Measurements from ENCODE around the gene PGPEP1.
A peak's percentile ranks its signal among the peaks of the same experiment; 100 is the strongest.

The PGPEP1 gene

DNA sequence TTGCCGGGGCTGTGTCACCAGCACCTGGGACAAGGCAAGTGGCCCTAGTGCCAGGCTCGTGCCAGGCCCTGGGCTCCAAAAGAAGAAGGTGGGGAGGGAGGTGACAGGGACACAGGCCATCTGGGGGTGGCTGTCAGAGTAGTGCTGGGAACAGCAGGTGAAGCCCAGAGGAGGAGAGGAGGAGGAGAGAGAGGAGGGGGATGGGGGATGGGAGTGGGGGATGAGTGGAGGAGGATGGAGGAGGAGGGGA lies 36.3 kb upstream of the PGPEP1 start:
- Mint-ChIP-seq H3K27ac (peak overlapping the region; percentile 97), H3K4me1 (ENCODE audit: low read depth) (peaks cover 48% of the 10 kb centered on the region), H3K4me3 (peak overlapping the region; percentile 93), H3K9me3 (ENCODE audit: low read depth) (no peaks in the 10 kb centered on the region), H3K27me3 (no peaks in the 10 kb centered on the region), H3K36me3 (peaks cover 2% of the 10 kb centered on the region)

DNA sequence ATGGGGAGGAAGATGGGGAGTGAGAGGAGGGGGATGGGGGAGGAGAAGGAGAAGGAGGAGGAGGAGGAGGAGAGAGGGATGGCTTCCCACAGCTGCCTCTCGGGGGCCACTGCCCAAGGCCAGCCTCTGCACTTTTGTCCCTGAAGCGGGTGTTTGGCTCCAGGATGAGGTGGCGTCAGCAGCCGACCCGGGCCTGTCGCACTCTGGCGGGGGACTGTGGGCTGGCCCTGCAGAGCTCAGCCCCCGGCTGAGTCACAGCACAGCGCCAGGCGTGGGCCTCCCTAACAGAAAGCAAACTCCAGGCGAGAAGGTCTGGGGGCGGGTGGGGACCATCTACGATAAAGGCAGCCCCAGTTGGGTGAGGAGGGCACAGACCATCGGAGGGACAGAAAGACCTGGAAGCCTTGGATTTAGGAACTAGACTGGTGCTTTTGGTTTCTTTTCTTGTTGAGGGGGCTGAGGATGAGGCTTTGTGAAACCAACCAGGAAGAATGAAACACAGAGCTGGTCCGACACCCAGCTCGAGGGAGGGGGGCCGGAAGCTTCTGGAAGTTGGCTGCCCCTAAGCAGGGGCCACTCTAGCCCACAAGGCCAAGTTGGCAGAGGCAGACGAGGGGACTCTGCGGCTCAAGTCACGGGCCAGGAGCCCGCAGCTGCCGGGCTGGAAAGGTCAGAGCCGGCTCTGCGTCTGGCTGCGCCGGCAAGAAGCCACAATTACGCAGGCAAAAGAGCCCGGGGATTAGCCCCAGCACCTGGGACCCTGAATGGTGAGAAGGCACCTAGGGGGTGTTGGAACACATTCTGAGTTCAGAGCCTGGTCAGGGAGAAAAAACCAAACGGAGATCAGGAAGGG lies 35.7 kb upstream of the PGPEP1 start:
- H3K4me1 Mint-ChIP-seq (ENCODE audit: low read depth) = peaks cover 47% of the 10 kb centered on the region
- H3K27me3 Mint-ChIP-seq = no peaks in the 10 kb centered on the region
- H3K36me3 Mint-ChIP-seq = peaks cover 2% of the 10 kb centered on the region
- no peaks in the 10 kb centered on the region for H3K9me3 Mint-ChIP-seq (ENCODE audit: low read depth)
- peak overlapping the region; percentile 93 for H3K4me3 Mint-ChIP-seq
- peak overlapping the region; percentile 97 for H3K27ac Mint-ChIP-seq

DNA sequence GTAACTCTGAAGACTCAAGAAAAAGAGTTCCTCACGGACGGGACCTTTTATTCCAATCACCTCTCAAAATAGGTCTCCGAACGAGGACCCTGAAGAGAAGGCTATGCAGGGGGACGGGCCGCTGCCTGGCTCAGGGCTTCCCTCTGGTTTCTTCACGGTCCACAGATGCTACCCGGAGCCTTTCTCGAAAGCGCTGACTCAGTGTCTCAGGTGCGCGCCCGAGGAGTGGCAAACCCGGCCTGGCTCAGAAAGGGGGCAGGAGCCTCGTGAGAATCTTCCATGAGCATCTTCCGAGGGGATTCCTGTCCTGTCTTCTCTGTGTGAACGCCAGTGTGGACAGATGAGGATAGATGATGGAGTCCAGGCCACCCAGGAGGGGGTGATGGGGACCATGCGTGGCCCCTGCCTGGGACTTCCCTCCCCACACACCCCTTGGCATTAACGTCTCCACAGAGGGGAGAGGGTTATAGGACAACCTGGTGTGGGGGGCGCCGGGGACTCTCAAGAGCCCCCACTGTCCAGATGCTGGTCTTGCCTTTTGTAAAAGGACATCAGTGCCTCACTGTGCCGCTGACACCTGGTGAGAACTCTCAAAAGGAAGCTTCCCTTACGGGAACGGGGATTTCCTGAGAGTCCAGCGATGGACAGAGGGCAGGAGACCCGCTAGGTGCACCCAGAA lies 34.0 kb upstream of the PGPEP1 start:
- Mint-ChIP-seq H3K36me3 (peaks cover 2% of the 10 kb centered on the region), H3K9me3 (ENCODE audit: low read depth) (no peaks in the 10 kb centered on the region), H3K27me3 (no peaks in the 10 kb centered on the region), H3K4me1 (ENCODE audit: low read depth) (peaks cover 49% of the 10 kb centered on the region), H3K4me3 (peak overlapping the region; percentile 93), H3K27ac (peak overlapping the region; percentile 97)

DNA sequence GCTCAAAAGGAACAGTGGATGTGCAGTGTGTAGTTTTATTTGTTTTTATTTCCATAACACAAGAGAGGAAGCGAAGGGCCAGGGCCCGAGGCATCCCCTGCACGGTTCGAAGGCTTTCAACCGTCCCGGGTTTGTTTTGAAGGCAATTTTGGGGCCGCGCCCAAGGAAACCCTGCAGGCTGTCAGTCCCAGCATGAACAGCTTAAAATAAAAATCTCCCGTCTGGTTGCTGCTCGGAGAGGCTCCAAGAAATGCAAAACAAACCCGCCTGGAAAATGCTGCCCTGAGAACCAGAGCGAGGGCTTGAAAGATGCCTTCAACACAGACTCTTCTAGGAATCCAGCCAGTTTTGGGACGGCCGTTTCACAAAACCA lies 33.5 kb upstream of the PGPEP1 start:
- H3K4me1 Mint-ChIP-seq (ENCODE audit: low read depth) = peaks cover 46% of the 10 kb centered on the region
- no peaks in the 10 kb centered on the region for H3K9me3 Mint-ChIP-seq (ENCODE audit: low read depth)
- H3K4me3 Mint-ChIP-seq = peak overlapping the region; percentile 82
- H3K27me3 Mint-ChIP-seq = no peaks in the 10 kb centered on the region
- peaks cover 2% of the 10 kb centered on the region for H3K36me3 Mint-ChIP-seq
- H3K27ac Mint-ChIP-seq = peak overlapping the region; percentile 97

DNA sequence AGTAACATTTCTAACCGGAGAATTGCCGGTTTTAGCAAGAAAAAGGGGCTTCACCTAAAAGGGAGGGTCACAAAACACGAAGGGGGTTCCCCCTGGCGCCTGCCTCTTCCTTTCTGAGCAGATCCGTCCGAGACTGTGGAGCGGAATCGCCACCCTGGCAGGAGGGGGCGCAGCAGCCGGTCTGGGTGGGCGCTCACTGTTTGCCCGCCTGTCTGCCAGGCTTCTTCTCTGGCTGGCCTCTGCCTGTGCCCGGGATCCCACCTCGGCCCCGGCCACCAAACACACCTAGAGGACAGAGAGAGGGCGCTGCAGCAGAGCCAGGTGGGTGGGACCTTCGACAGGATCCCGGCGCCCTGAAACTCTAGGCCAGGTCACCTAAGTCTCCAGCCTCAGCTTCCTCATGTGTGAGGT lies 33.1 kb upstream of the PGPEP1 start:
- peak overlapping the region; percentile 82 for H3K4me3 Mint-ChIP-seq
- peak overlapping the region; percentile 97 for H3K27ac Mint-ChIP-seq
- peaks cover 2% of the 10 kb centered on the region for H3K36me3 Mint-ChIP-seq
- H3K9me3 Mint-ChIP-seq (ENCODE audit: low read depth) = no peaks in the 10 kb centered on the region
- peaks cover 44% of the 10 kb centered on the region for H3K4me1 Mint-ChIP-seq (ENCODE audit: low read depth)
- H3K27me3 Mint-ChIP-seq = no peaks in the 10 kb centered on the region

DNA sequence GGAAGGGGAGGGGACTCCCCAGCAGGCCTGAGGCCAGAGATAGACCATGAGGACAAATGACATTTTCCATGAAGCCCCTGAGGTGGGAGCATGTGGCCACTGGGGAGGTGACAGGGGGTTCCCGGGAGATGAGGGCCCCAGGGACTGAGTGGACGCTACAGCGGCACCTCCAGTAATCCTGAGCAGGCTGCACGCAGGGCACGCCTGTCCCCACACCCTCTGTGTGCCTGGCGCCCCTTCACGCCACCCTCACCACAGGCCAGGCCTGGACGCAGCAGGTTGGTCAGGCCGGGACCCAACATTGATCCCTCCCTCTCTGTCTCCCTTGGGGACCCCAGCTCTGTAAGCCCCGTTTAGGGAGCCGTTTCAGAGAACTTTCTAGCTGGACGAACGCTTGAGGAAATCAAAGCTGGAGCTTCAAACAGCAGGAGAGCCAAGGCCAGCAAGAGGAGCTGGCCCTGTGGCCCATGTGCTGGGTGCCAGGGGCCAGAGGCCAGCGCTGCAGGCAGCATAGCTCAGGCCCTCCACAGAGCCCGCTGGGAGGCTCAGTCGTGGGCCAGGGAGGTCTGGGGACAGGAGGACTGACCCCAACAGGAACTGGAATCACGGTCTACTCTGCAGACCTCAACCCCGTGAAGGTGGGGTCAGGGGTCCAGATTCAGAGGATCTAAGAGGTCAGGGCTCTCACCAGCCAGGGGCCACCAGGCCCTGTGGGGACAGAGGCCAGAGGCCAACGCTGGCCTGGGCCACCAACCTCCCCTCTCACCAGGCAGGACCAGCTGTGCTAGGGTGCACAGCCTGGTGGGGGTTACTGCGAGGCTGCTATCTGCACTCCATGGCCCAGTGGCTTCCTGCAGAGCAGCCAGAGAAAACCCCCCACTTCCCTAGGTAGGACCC lies 32.1 kb upstream of the PGPEP1 start:
- H3K9me3 Mint-ChIP-seq (ENCODE audit: low read depth) = no peaks in the 10 kb centered on the region
- peaks cover 43% of the 10 kb centered on the region for H3K4me1 Mint-ChIP-seq (ENCODE audit: low read depth)
- peaks cover 2% of the 10 kb centered on the region for H3K36me3 Mint-ChIP-seq
- no peaks in the 10 kb centered on the region for H3K27me3 Mint-ChIP-seq
- peak overlapping the region; percentile 34 for H3K27ac Mint-ChIP-seq
- no peak overlapping the region for H3K4me3 Mint-ChIP-seq

DNA sequence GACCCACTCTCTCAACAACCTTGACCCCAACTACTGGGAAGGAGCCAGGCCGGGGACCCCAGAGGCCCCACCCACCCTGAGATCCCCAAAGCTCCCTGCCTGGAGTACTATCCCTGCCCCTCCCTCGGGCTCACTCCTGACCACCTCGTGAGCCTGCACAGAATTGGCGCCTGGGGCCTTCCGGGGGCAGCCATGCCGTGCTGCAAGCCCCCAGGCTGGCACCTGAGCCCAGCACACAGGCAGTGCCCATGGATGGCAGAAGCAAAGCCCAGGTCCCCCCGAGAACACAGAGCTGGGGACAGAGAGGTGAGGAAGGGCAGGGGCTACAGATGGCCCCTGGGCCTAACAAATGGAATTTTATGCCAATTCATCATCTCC lies 31.5 kb upstream of the PGPEP1 start:
- Mint-ChIP-seq H3K4me1 (ENCODE audit: low read depth) (peaks cover 37% of the 10 kb centered on the region), H3K36me3 (peaks cover 2% of the 10 kb centered on the region), H3K27ac (no peak overlapping the region)

DNA sequence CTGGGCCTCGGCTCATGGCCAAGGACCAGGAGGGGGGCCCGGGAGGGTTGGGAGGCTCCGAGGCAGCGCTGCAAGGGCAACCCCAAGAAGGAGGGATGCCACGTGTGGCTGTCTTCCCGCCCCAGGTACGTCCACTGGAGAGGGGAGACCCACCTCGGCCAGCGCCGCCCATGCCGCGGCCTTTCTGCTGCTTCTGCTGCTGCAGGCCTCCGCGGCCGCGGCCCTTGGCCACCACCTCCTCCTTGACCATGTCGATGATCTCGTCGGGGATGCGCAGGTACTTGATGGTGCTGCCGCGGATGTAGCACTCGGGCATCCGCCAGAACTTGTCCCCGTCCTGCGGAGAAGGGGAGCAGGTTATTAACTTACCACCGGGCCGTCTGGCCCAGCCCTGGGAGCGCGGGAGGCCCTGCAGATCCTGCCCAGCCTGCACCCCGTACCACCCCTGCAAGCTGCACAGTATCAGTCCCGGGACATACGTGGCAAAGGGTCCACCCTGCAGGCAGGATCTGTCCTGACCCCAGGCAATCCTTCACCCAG lies 30.8 kb upstream of the PGPEP1 start:
- Mint-ChIP-seq H3K27ac (no peak overlapping the region), H3K4me3 (no peak overlapping the region), H3K9me3 (ENCODE audit: low read depth) (no peaks in the 10 kb centered on the region), H3K36me3 (peaks cover 2% of the 10 kb centered on the region), H3K4me1 (ENCODE audit: low read depth) (peaks cover 33% of the 10 kb centered on the region), H3K27me3 (no peaks in the 10 kb centered on the region)

More for the DNA sequence above, 31.5 kb upstream of the PGPEP1 start:
- no peaks in the 10 kb centered on the region for H3K27me3 Mint-ChIP-seq
- no peaks in the 10 kb centered on the region for H3K9me3 Mint-ChIP-seq (ENCODE audit: low read depth)
- H3K4me3 Mint-ChIP-seq = no peak overlapping the region

DNA sequence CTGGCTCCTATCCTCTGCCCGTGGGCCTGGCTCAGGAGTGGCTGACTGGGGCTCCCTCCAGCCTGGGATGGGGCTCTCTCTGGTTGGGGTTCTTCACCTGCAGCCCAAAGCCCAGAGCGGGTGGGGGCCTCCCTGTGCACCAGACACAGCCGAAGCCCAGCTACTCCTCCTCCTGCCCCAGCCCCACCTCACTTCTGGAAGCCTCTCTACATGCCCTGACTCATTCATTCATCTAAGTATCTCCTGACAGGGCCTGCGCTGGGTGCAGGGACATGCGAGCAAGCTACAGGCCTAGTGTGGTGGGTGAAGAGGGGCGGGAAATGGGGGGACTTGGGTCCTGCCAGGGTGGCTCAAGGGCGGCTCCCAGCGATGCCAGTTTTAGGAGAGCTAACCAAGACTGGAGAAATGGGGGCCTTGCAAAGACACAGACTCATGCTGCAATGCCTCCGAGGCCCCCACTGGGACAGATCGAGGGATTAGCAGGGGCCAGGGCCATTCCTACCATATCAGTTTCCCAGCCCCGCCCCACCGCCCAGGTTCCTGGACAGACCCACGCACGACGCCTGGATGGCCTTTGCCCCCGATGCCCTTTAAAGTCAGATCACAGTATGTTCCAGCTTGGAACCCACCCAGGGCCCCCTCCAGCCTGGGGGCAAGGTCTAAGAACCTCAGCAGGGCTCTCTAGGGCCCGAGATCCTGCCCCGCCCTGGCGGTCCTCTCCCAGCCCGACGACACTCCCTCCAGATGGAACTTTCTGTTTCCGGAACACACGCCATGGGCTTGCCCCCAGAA lies 30.1 kb upstream of the PGPEP1 start:
- Mint-ChIP-seq H3K4me3 (no peak overlapping the region), H3K27me3 (no peaks in the 10 kb centered on the region), H3K9me3 (ENCODE audit: low read depth) (no peaks in the 10 kb centered on the region), H3K27ac (no peak overlapping the region), H3K36me3 (peaks cover 2% of the 10 kb centered on the region), H3K4me1 (ENCODE audit: low read depth) (peaks cover 26% of the 10 kb centered on the region)

DNA sequence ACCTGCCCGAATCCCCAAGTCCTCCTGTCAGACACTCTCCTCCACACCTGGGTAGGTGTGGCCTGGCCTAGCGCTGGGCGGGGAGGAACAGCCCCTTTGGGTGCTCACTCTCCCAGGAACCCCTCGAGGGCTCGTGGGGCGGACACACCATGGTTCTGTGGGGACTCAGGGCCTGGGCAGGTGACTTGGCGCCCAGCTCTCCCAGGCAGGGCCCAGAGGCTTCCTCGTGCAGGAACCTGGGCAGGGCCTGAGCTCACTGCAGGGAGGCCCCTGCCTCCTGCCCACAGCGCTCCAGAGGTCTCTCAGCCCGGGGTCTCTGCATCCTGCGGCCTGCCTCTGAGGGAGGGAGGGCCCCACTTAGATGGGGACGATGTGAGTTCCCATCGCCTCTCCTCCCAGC lies 29.4 kb upstream of the PGPEP1 start:
- no peaks in the 10 kb centered on the region for H3K27me3 Mint-ChIP-seq

DNA sequence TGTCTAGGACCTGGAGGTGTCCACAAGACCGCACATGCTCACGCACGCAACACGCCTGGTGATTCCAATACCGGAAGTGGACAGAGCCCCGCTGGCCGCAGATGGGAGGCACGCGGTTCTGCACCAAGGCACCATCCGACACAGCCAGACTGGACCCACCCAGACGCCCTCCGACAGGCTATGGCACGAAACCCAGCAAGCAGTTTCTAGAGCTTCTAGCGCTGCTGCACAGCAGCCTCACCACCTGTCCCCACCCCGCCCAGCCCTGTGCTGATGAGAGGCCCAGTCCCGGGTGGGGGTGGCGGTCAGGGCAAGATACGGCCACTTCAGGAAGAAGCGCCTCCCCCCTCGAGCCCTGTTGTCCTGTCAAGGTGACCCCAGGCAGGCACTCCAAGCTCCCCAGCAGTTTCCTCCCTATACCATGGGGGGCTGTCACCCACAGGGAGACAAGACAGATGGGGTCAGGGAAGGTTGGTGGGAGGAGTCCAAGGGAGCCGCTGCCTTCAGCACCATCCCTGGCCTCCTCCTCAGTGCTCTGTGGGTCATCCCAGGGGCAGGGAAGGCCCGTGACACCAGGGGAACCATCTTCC lies 28.8 kb upstream of the PGPEP1 start:
- Mint-ChIP-seq H3K27me3 (no peaks in the 10 kb centered on the region), H3K4me1 (ENCODE audit: low read depth) (peaks cover 21% of the 10 kb centered on the region), H3K27ac (no peak overlapping the region), H3K4me3 (no peak overlapping the region), H3K9me3 (ENCODE audit: low read depth) (no peaks in the 10 kb centered on the region), H3K36me3 (peaks cover 2% of the 10 kb centered on the region)

More for the DNA sequence above, 29.4 kb upstream of the PGPEP1 start:
- Mint-ChIP-seq H3K36me3 (peaks cover 2% of the 10 kb centered on the region), H3K27ac (no peak overlapping the region), H3K4me3 (no peak overlapping the region), H3K9me3 (ENCODE audit: low read depth) (no peaks in the 10 kb centered on the region), H3K4me1 (ENCODE audit: low read depth) (peaks cover 24% of the 10 kb centered on the region)

DNA sequence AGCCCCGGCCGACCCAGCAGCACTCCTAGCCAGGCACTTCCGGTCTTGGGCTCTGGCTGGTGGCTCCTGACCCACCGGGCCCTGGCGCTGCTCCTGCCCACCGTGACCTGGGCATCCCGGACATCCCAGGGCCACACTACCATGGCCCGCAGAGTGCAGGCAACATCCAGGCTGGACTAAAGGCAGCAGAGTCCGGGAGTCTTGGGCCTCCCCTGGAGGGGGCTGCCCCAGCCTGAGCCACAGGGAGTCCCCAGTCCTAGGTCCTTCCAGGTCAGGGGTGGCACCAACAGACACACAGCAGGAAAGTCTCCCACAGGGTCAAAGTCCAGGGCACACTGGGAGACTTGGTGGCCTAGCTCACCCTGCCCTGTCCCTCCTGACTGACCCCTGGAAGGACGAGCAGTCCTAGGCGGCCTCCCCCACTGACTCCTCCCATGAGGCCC lies 28.3 kb upstream of the PGPEP1 start:
- H3K9me3 Mint-ChIP-seq (ENCODE audit: low read depth) = no peaks in the 10 kb centered on the region

DNA sequence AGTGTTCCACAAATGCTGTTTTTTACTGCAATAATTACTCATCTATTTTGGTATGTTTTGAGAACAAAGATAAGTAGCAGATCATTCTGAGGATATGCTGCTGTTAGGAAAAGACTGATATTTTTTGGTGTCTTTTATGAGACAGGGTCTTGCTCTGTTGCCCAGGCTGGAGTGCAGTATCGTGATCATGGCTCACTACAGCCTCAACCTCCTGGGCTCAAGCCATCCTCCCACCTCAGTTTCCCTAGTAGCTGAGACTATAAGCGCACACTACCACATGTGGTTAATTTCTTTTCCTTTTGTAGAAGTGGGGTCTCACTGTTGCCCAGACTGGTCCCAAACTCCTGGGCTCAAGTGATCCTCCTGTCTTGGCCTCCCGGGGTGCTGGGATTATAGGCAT lies 27.0 kb upstream of the PGPEP1 start:
- no peaks in the 10 kb centered on the region for H3K9me3 Mint-ChIP-seq (ENCODE audit: low read depth)
- no peak overlapping the region for H3K4me3 Mint-ChIP-seq
- H3K27ac Mint-ChIP-seq = peak overlapping the region; percentile 41
- peaks cover 20% of the 10 kb centered on the region for H3K4me1 Mint-ChIP-seq (ENCODE audit: low read depth)
- H3K27me3 Mint-ChIP-seq = no peaks in the 10 kb centered on the region
- no peaks in the 10 kb centered on the region for H3K36me3 Mint-ChIP-seq

More for the DNA sequence above, 28.3 kb upstream of the PGPEP1 start:
- Mint-ChIP-seq H3K36me3 (no peaks in the 10 kb centered on the region), H3K4me1 (ENCODE audit: low read depth) (peaks cover 16% of the 10 kb centered on the region), H3K27ac (no peak overlapping the region), H3K27me3 (no peaks in the 10 kb centered on the region), H3K4me3 (no peak overlapping the region)

Data from activated naive CD8-positive, alpha-beta T cell (primary cell).